ENCODE results near the gene PCSK5. TPM values are rescaled to one million over a fixed set of nuclear protein-coding genes. Genes with fewer than 3 reads are reported as not detected.

PCSK5 gene
- total and polyA plus RNA-seq, 2 donors (not counting 3 experiments of a cell fraction or from before 2014, with no cell fraction given): 2.6 to 4.8 TPM

DNA sequence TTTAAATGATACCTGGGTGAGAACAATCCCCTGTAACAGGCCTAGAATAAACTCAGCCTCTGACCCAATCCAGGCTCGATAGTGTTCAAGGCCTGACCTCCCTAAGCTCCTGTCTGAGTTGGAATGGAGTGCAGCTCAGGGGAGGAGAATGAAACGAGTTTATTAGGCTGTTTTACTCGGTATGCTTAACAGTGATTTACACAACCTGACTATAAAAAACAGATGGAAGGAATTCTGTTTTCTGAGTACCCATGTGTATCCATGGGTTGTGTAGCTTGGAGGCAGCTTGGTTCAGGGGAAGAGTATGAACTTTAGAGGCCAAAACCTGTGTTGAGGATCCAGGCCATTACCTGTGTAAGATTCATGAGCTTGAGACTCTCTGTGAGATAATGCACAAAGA lies 67.8 kb downstream of the PCSK5 start:
- no peaks in the 10 kb centered on the region for H4K20me1 ChIP-seq (replicated peaks; ENCODE audit: control insufficient read depth, extremely low read depth, insufficient read depth, low read length)
- dilution Hi-C loops (cut with MboI; ENCODE audit: extremely low pct_ligation_motif_present, low sequenced_read_pairs): no loop called here
- intact Hi-C loops (cut with micrococcal nuclease): no loop called here
- no peaks in the 10 kb centered on the region for H3K4me1 ChIP-seq (ENCODE audit: control insufficient read depth, extremely low read depth, insufficient read depth, low read length)
- H2AFZ ChIP-seq (ENCODE audit: low read depth, low read length): no peak overlapping the region
- DNase-seq (ENCODE audit: low read depth, low spot score) (no peak), FAIRE-seq (no peak)
- POLR2A ChIA-PET: no interaction called here
- H3K4me2 ChIP-seq (ENCODE audit: insufficient read depth, low read length): no peak overlapping the region
- no peaks in the 10 kb centered on the region for H3K9me3 ChIP-seq (replicated peaks; ENCODE audit: control insufficient read depth, insufficient read depth, low read length)
- no peak overlapping the region for H3K27ac ChIP-seq (ENCODE audit: insufficient read depth, low read depth, low read length)
- H3K36me3 ChIP-seq (ENCODE audit: control insufficient read depth in 2 of 2, extremely low read depth in 1 of 2, insufficient read depth in 2 of 2, low read length in 2 of 2): no peaks in the 10 kb centered on the region
- H3K9me1 ChIP-seq (replicated peaks; ENCODE audit: control insufficient read depth, extremely low read depth, insufficient read depth, low read length): no peaks in the 10 kb centered on the region
- CTCF ChIA-PET: interaction anchor here (1.7 kb wide), 1 partner anchor 92 kb away, joined by 4 read pairs; no protein-coding TSS in a partner anchor
- H3K27me3 ChIP-seq (ENCODE audit: control insufficient read depth in 2 of 2, insufficient read depth in 2 of 2, low read length in 2 of 2): no peaks in the 10 kb centered on the region
- H3K79me2 ChIP-seq (ENCODE audit: control insufficient read depth, insufficient read depth, low read length): no peaks in the 10 kb centered on the region
- H3K9ac ChIP-seq (replicated peaks; ENCODE audit: extremely low read depth, insufficient read depth, low read length): no peak overlapping the region
- no peak for TF ChIP-seq FOS (IDR thresholded peaks at IDR 0.05; ENCODE audit: borderline replicate concordance, insufficient read depth, low read length)
- no peak for TF ChIP-seq POLR2A (IDR thresholded peaks at IDR 0.05; ENCODE audit: low read depth, low read length)
- no peak for TF ChIP-seq MYC (IDR thresholded peaks at IDR 0.05; ENCODE audit: low read depth, low read length)
- no peak for TF ChIP-seq CTCF (IDR thresholded peaks at IDR 0.05; ENCODE audit: extremely low read depth in 1 of 2, insufficient read depth in 1 of 2, low read depth in 1 of 2, low read length in 2 of 2)
- no peak for TF ChIP-seq POLR2AphosphoS5 (IDR thresholded peaks at IDR 0.05; ENCODE audit: insufficient read depth, low read depth, low read length)
- no peak for TF ChIP-seq EZH2 (IDR thresholded peaks at IDR 0.05; ENCODE audit: borderline replicate concordance, low read depth, low read length, severe bottlenecking)
- TF ChIP-seq JUN (IDR thresholded peaks at IDR 0.05; ENCODE audit: borderline replicate concordance, insufficient read depth, insufficient read length, low read depth): no peak
- TF ChIP-seq, protein P1, sequence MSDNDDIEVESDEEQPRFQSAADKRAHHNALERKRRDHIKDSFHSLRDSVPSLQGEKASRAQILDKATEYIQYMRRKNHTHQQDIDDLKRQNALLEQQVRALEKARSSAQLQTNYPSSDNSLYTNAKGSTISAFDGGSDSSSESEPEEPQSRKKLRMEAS (IDR thresholded peaks at IDR 0.05; ENCODE audit: insufficient read depth, insufficient read length): no peak
- no peak for TF ChIP-seq GATA2 (IDR thresholded peaks at IDR 0.05; ENCODE audit: insufficient read depth, insufficient read length, low read depth, low read length)
- H3K4me3 ChIP-seq (replicated peaks in 1 of 3; ENCODE audit: insufficient read depth in 1 of 3, low read depth in 1 of 3, low read length in 3 of 3): no peak overlapping the region
- BruUV-seq (replicated peaks): no TSS peak
